SU-DHL-6 (cell line): Measurements from ENCODE around the gene GOLGA5.

Source experiments
- H2AFZ ChIP-seq: fragments of 200-600 bp; sonication (generic); 2 replicates; pipeline ENCODE4 v1.6.1; 2014; ENCODE audit warnings: low read depth, mild to moderate bottlenecking, moderate library complexity, mixed read lengths, antibody characterized with exemption, low read length; ENCODE audit not compliant: severe bottlenecking
- H3F3A ChIP-seq: fragments of 200-600 bp; shearing (Covaris generic); 2 replicates; pipeline ENCODE4 v1.6.0; 2016; ENCODE audit warnings: antibody characterized with exemption, mild to moderate bottlenecking; ENCODE audit not compliant: insufficient read depth
- H3K27ac ChIP-seq: fragments of 200-600 bp; sonication (generic); 2 replicates; pipeline ENCODE4 v1.5.1; 2016; ENCODE audit warnings: low read depth, mild to moderate bottlenecking, low read length, moderate library complexity, mixed read lengths
- H3K27me3 ChIP-seq: fragments of 200-600 bp; sonication (generic), shearing (Covaris generic); 2 replicates; pipeline ENCODE4 v1.6.0; 2014; ENCODE audit warnings: mild to moderate bottlenecking, low read length
- H3K36me3 ChIP-seq: fragments of 200-600 bp; sonication (generic); 2 replicates; pipeline ENCODE4 v1.6.1; 2014; ENCODE audit warnings: mild to moderate bottlenecking, low read length, mixed read lengths
- H3K4me2 ChIP-seq: fragments of 300-600, 200-600 bp; shearing (Covaris generic), sonication (generic); 2 replicates; pipeline ENCODE4 v1.6.0; 2014; ENCODE audit warnings: low read length, low read depth, mild to moderate bottlenecking; ENCODE audit not compliant: poor library complexity, severe bottlenecking
- H3K4me3 ChIP-seq: fragments of 200-600 bp; sonication (generic); 2 replicates; pipeline ENCODE4 v1.5.1; 2014; ENCODE audit warnings: antibody characterized with exemption, low read length, mild to moderate bottlenecking, mixed read lengths; ENCODE audit not compliant: insufficient read depth, poor library complexity, severe bottlenecking
- H3K79me2 ChIP-seq: fragments of 200-600 bp; sonication (generic); 2 replicates; pipeline ENCODE4 v1.6.1; 2014; ENCODE audit warnings: mild to moderate bottlenecking, low read length, moderate library complexity; ENCODE audit not compliant: insufficient read depth
- H3K9ac ChIP-seq: fragments of 200-600 bp; sonication (generic); 2 replicates; pipeline ENCODE4 v1.7.0; 2014; ENCODE audit warnings: mild to moderate bottlenecking, low read length
- H3K9me2 ChIP-seq: fragments of 200-600 bp; sonication (generic); replicated peaks from 2 replicates; pipeline ENCODE4 v1.6.1; 2014; ENCODE audit warnings: low read length; ENCODE audit not compliant: insufficient read depth
- H3K9me3 ChIP-seq: fragments of 200-600 bp; sonication (generic); 2 replicates; pipeline ENCODE4 v1.6.1; 2014; ENCODE audit warnings: low read length, mixed read lengths; ENCODE audit not compliant: insufficient read depth
- H4K20me1 ChIP-seq: fragments of 200-600 bp; sonication (generic); 2 replicates; pipeline ENCODE4 v1.6.1; 2014; ENCODE audit warnings: low read depth, mild to moderate bottlenecking, antibody characterized with exemption, low read length, moderate library complexity, mixed read lengths
- CTCF ChIP-seq: fragments of 200-600 bp; sonication (generic); IDR thresholded peaks from one replicate; pipeline ENCODE4 v1.5.1; 2017; ENCODE audit warnings: antibody characterized with exemption, mild to moderate bottlenecking, low read length, moderate library complexity; ENCODE audit not compliant: insufficient read depth, poor library complexity, severe bottlenecking
- EZH2phosphoT487 ChIP-seq: fragments of 200-600 bp; sonication (generic), shearing (Covaris generic); conservative IDR thresholded peaks from 2 replicates; pipeline ENCODE4 v1.6.1; 2018; ENCODE audit warnings: mild to moderate bottlenecking, antibody characterized with exemption, low read length, moderate library complexity, mixed read lengths

GOLGA5 gene

GRCh38 chr14:92794961-92795360 is 856 bp downstream of the GOLGA5 start:
- Histone ChIP-seq H3K9ac (peak overlapping the region; percentile 95), H3K9me3 (peaks cover 6% of the 10 kb centered on the region; the same call in 1 of the 2 replicates), H3K4me3 (peak overlapping the region; percentile 66), H3F3A (peaks cover 5% of the 10 kb centered on the region; the same call in 1 of the 2 replicates), H4K20me1 (no peaks in the 10 kb centered on the region), H3K9me2 (no peaks in the 10 kb centered on the region), H3K27ac (peak overlapping the region; percentile 11; the same call in 1 of the 2 replicates), H3K4me2 (peak overlapping the region; percentile 89), H2AFZ (no peak overlapping the region), H3K36me3 (no peaks in the 10 kb centered on the region; the same call in 1 of the 2 replicates), H3K79me2 (peaks cover 35% of the 10 kb centered on the region), H3K27me3 (no peaks in the 10 kb centered on the region)
- TF ChIP-seq CTCF (no peak), EZH2phosphoT487 (no peak)

GRCh38 chr14:92797935-92798653 is 4.0 kb downstream of the GOLGA5 start:
- H3K4me2 ChIP-seq: no peak overlapping the region
- H2AFZ ChIP-seq: no peak overlapping the region
- TF ChIP-seq EZH2phosphoT487 (no peak), CTCF (no peak)
- no peak overlapping the region for H3K9ac ChIP-seq
- H3K27ac ChIP-seq: no peak overlapping the region
- no peaks in the 10 kb centered on the region for H4K20me1 ChIP-seq
- no peaks in the 10 kb centered on the region for H3K27me3 ChIP-seq
- H3K9me3 ChIP-seq: peaks cover 6% of the 10 kb centered on the region; the same call in 1 of the 2 replicates
- H3F3A ChIP-seq: peaks cover 3% of the 10 kb centered on the region; the same call in 1 of the 2 replicates
- H3K9me2 ChIP-seq: no peaks in the 10 kb centered on the region
- no peak overlapping the region for H3K4me3 ChIP-seq
- H3K79me2 ChIP-seq: peaks cover 64% of the 10 kb centered on the region
- no peaks in the 10 kb centered on the region; the same call in none of the 2 replicates for H3K36me3 ChIP-seq

DNA sequence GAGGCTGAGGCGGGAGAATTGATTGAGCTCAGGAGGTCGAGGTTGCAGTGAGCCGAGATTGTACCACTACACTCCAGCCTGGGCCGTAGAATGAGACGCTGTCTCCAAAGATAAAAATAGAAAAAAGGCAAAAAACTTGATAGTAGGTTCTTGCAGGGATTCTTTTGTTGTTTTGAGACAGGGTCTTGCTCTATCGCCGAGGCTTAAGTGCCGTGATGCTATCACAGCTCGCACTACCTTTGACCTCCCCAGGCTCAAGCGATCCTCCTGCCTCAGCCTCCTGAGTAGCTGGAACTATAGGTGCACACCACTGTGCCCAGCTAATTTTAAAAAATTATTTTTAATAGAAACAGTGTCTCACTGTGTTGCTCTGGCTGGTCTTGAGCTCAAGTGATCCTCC is 4.7 kb downstream of the GOLGA5 start:
- Histone ChIP-seq H3K9ac (no peak overlapping the region), H3K79me2 (peaks cover 70% of the 10 kb centered on the region), H3K36me3 (peaks cover 4% of the 10 kb centered on the region), H2AFZ (no peak overlapping the region), H3K9me3 (no peaks in the 10 kb centered on the region), H3F3A (no peaks in the 10 kb centered on the region), H3K4me2 (no peak overlapping the region), H3K9me2 (no peaks in the 10 kb centered on the region), H4K20me1 (no peaks in the 10 kb centered on the region), H3K27ac (no peak overlapping the region), H3K27me3 (no peaks in the 10 kb centered on the region), H3K4me3 (no peak overlapping the region)
- TF ChIP-seq CTCF: no peak
- no peak for TF ChIP-seq EZH2phosphoT487
